Measurements from ENCODE around the gene NIPAL1. TPM values are rescaled to one million over a fixed set of nuclear protein-coding genes. Genes with fewer than 3 reads are reported as not detected.
"Not testable (repeated sequence)": the region's sequence is repeated elsewhere in the genome, so short reads cannot be mapped to it uniquely, and the experiment has no call there.

Gene NIPAL1
- total RNA-seq, 2 donors from 2014 or later, result 3.4 to 8.4 TPM

DNA sequence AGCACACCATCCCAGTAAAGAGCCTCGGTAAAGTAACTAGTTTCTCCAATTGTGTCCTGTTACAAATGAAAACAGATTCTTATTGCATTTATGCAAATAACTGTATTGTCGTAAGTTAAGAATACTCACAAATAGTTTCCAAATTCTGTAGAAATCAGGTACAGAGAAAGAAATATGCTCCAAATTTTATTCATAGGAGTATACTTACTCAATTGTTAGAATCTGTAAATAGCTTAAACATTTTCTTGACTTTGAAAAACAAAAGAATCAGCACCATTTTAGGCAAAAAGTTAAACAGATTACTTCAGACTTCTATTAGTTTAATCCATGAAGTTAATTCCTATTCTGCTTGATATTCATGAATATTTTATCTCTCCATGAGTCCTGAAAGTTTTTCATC is 10.8 kb upstream of the NIPAL1 start:
- Histone ChIP-seq H3K27me3 (ENCODE audit: control insufficient read depth, insufficient read depth, low read length, poor library complexity, severe bottlenecking) (no peaks in the 10 kb centered on the region), H3K4me3 (ENCODE audit: low read length) (peak overlapping the region; percentile 56), H3K36me3 (ENCODE audit: control insufficient read depth, insufficient read depth, low read length) (no peaks in the 10 kb centered on the region), H3K27ac (ENCODE audit: low read depth, low read length) (no peak overlapping the region), H3K4me1 (ENCODE audit: control insufficient read depth, insufficient read depth, low read length) (no peaks in the 10 kb centered on the region), H3K9ac (ENCODE audit: extremely low read depth, low read length, poor library complexity, severe bottlenecking) (no peak overlapping the region), H3K9me3 (ENCODE audit: control insufficient read depth, low read length) (peaks cover 68% of the 10 kb centered on the region)
- TF ChIP-seq, protein P1, sequence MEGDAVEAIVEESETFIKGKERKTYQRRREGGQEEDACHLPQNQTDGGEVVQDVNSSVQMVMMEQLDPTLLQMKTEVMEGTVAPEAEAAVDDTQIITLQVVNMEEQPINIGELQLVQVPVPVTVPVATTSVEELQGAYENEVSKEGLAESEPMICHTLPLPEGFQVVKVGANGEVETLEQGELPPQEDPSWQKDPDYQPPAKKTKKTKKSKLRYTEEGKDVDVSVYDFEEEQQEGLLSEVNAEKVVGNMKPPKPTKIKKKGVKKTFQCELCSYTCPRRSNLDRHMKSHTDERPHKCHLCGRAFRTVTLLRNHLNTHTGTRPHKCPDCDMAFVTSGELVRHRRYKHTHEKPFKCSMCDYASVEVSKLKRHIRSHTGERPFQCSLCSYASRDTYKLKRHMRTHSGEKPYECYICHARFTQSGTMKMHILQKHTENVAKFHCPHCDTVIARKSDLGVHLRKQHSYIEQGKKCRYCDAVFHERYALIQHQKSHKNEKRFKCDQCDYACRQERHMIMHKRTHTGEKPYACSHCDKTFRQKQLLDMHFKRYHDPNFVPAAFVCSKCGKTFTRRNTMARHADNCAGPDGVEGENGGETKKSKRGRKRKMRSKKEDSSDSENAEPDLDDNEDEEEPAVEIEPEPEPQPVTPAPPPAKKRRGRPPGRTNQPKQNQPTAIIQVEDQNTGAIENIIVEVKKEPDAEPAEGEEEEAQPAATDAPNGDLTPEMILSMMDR (conservative IDR thresholded peaks at IDR 0.05), result no peak
- no peaks in the 10 kb centered on the region for H3K27me3 Mint-ChIP-seq (ENCODE audit: insufficient read depth)
- DNase-seq, result no peak
- H3K36me3 Mint-ChIP-seq (ENCODE audit: low read depth), result peaks cover 21% of the 10 kb centered on the region
- H3K9me3 Mint-ChIP-seq, result peaks cover 64% of the 10 kb centered on the region
- H3K4me1 Mint-ChIP-seq, result no peaks in the 10 kb centered on the region
- WGBS, 2 experiments (ENCODE audit: insufficient coverage in 1 of 2, insufficient read length in 1 of 2), result 80 to 88% methylated on average over 1 to 2 of the region's 2 CpGs
- H3K4me3 Mint-ChIP-seq, result no peak overlapping the region
- no peak overlapping the region for H3K27ac Mint-ChIP-seq

DNA sequence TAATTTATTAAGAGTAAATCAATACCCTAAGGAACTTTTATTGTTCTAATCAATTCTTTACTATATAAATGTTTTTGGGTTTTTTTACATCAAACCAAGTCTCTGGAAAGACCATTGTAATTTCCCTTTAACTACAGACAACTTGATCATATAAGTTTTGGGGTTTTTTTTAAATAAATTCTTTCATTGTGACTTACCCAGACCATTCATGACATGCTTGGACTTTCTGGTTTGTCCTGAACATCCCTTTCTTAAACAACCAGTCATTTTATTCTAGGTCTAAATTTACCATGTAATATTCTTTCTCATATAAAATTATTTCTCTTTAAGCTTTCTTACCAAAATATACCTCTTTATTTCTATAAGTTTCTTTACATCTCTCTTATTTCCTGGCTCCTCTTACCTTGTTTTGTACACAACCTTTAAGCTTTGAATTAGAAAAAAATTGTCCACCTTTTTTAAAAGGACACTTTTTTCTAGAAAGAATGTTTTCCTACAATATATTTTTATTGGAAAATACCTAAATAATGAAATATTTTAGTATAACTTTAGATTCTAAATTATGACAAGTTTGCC is 8.5 kb upstream of the NIPAL1 start:
- Histone ChIP-seq H3K4me1 (ENCODE audit: control insufficient read depth, insufficient read depth, low read length) (no peaks in the 10 kb centered on the region), H3K4me3 (ENCODE audit: low read length) (no peak overlapping the region), H3K36me3 (ENCODE audit: control insufficient read depth, insufficient read depth, low read length) (no peaks in the 10 kb centered on the region), H3K9ac (ENCODE audit: extremely low read depth, low read length, poor library complexity, severe bottlenecking) (no peak overlapping the region), H3K9me3 (ENCODE audit: control insufficient read depth, low read length) (peaks cover 79% of the 10 kb centered on the region), H3K27ac (ENCODE audit: low read depth, low read length) (no peak overlapping the region), H3K27me3 (ENCODE audit: control insufficient read depth, insufficient read depth, low read length, poor library complexity, severe bottlenecking) (no peaks in the 10 kb centered on the region)
- Mint-ChIP-seq H3K27me3 (ENCODE audit: insufficient read depth) (no peaks in the 10 kb centered on the region), H3K9me3 (peaks cover 81% of the 10 kb centered on the region), H3K27ac (no peak overlapping the region), H3K4me3 (no peak overlapping the region), H3K4me1 (peaks cover 2% of the 10 kb centered on the region), H3K36me3 (ENCODE audit: low read depth) (peaks cover 25% of the 10 kb centered on the region)
- DNase-seq, result no peak
- TF ChIP-seq, protein P1 (conservative IDR thresholded peaks at IDR 0.05), result no peak

DNA sequence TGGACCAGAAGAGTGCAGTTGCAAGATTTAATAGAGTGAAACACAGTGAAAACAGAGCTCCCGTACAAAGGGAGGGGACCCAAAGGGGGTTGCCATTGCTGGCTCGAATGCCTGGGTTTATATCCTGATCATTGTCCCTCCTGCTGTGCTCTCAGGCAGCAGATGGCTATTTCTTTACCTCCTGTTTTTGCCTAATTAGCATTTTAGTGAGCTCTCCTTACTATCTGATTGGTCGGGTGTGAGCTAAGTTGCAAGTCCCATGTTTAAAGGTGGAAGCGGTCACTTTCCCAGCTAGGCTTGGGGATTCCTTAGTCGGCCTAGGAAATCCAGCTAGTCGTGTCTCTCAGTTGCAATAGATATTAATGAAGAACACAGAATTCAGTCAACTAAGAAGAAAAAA is 5.7 kb upstream of the NIPAL1 start:
- not testable (repeated sequence) for H3K27me3 ChIP-seq (ENCODE audit: control insufficient read depth, insufficient read depth, low read length, poor library complexity, severe bottlenecking); H3K4me1 Mint-ChIP-seq; H3K4me1 ChIP-seq (ENCODE audit: control insufficient read depth, insufficient read depth, low read length); H3K27ac Mint-ChIP-seq; H3K27ac ChIP-seq (ENCODE audit: low read depth, low read length); H3K27me3 Mint-ChIP-seq (ENCODE audit: insufficient read depth); H3K9ac ChIP-seq (ENCODE audit: extremely low read depth, low read length, poor library complexity, severe bottlenecking); DNase-seq; H3K4me3 Mint-ChIP-seq; H3K36me3 ChIP-seq (ENCODE audit: control insufficient read depth, insufficient read depth, low read length)
- Histone ChIP-seq H3K9me3 (ENCODE audit: control insufficient read depth, low read length) (peaks cover 81% of the 10 kb centered on the region), H3K4me3 (ENCODE audit: low read length) (peak overlapping the region; percentile 36)
- H3K9me3 Mint-ChIP-seq, result peaks cover 83% of the 10 kb centered on the region
- WGBS, 2 experiments (ENCODE audit: insufficient coverage in 1 of 2, insufficient read length in 1 of 2), result 89 to 91% methylated on average over 3 to 6 of the region's 6 CpGs
- H3K36me3 Mint-ChIP-seq (ENCODE audit: low read depth), result peaks cover 18% of the 10 kb centered on the region

DNA sequence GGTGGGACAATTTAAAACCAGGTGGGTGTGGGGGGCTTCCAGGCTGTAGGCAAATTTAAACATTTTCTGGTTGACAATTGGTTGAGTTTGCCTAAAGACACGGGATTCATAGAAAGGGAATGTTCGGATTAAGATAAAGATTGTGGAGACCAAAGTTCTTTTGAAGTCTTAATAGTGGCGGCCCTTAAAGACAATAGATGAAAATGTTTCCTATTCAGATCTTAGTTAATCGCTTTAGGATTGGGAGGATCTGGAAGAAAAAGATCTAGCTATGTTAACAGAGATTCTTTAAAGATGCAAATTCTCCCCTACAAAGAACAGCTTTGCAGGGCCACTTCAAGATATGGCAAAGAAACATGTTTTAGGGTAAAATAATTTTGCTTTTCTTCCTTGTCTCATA is 4.8 kb upstream of the NIPAL1 start:
- Histone ChIP-seq H3K27ac (ENCODE audit: low read depth, low read length) (no peak overlapping the region), H3K36me3 (ENCODE audit: control insufficient read depth, insufficient read depth, low read length) (no peaks in the 10 kb centered on the region), H3K4me1 (ENCODE audit: control insufficient read depth, insufficient read depth, low read length) (no peaks in the 10 kb centered on the region), H3K4me3 (ENCODE audit: low read length) (peak overlapping the region; percentile 46), H3K9ac (ENCODE audit: extremely low read depth, low read length, poor library complexity, severe bottlenecking) (no peak overlapping the region), H3K27me3 (ENCODE audit: control insufficient read depth, insufficient read depth, low read length, poor library complexity, severe bottlenecking) (no peaks in the 10 kb centered on the region), H3K9me3 (ENCODE audit: control insufficient read depth, low read length) (peaks cover 73% of the 10 kb centered on the region)
- WGBS, 2 experiments (ENCODE audit: insufficient coverage in 1 of 2, insufficient read length in 1 of 2), result 63 to 66% methylated on average over 4 of the region's 4 CpGs
- TF ChIP-seq, protein P1 (conservative IDR thresholded peaks at IDR 0.05), result no peak
- H3K4me1 Mint-ChIP-seq, result peaks cover 2% of the 10 kb centered on the region
- H3K27ac Mint-ChIP-seq, result no peak overlapping the region
- no peak overlapping the region for H3K4me3 Mint-ChIP-seq
- no peak for DNase-seq
- peaks cover 14% of the 10 kb centered on the region for H3K36me3 Mint-ChIP-seq (ENCODE audit: low read depth)
- H3K27me3 Mint-ChIP-seq (ENCODE audit: insufficient read depth), result peaks cover 3% of the 10 kb centered on the region
- peaks cover 78% of the 10 kb centered on the region for H3K9me3 Mint-ChIP-seq
